ENCODE measurements around the gene ARHGEF16. TPM values are rescaled to one million over a fixed set of nuclear protein-coding genes. Genes with fewer than 3 reads are reported as not detected.

Gene ARHGEF16
- total RNA-seq, 1 experiment from 2014 or later, result 10.1 TPM

DNA sequence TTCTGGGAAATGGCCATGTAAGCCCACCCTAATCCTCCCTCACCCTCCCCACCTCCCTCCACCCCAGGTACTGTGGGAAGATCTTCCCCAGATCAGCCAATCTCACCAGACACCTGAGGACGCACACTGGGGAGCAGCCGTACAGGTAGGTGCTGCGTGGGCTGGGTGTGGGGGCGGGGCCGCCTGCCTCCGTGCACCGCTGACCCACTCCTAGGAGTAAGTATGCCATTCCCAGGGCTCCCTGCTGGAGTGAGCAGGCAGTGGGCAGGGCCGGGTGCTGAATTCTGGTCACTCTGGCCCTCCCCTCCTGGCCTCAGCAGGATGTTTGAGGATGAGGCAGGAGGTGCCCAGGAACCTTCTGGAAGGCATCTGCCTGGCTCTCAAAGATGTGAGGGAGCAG lies 35.9 kb upstream of the ARHGEF16 start:
- no peak overlapping the region for H3K27ac ChIP-seq (ENCODE audit: low read length)
- POLR2A ChIA-PET, result no interaction called here
- in situ Hi-C loops (cut with HindIII; ENCODE audit: low pct_unique_long_range_greater_than_20kb, low sequenced_read_pairs), result no loop called here
- DNase-seq (ENCODE audit: low read depth, low spot score) (no peak), ATAC-seq (no peak)
- no peaks in the 10 kb centered on the region for H3K36me3 ChIP-seq (ENCODE audit: control insufficient read depth, insufficient read depth, low read length)
- intact Hi-C loops (cut with micrococcal nuclease; ENCODE audit: unreplicated experiment), result no loop called here
- CTCF ChIA-PET, result no interaction called here
- TF ChIP-seq POLR2AphosphoS5 (IDR thresholded peaks at IDR 0.05; ENCODE audit: low read depth, low read length) (no peak), TCF7L2 (IDR thresholded peaks at IDR 0.05; ENCODE audit: low read depth, low read length) (no peak), SIN3A (IDR thresholded peaks at IDR 0.05; ENCODE audit: borderline replicate concordance, insufficient read depth, low read depth, low read length) (no peak), CTCF (IDR thresholded peaks at IDR 0.05) (no peak)
- TF ChIP-seq, protein P1, sequence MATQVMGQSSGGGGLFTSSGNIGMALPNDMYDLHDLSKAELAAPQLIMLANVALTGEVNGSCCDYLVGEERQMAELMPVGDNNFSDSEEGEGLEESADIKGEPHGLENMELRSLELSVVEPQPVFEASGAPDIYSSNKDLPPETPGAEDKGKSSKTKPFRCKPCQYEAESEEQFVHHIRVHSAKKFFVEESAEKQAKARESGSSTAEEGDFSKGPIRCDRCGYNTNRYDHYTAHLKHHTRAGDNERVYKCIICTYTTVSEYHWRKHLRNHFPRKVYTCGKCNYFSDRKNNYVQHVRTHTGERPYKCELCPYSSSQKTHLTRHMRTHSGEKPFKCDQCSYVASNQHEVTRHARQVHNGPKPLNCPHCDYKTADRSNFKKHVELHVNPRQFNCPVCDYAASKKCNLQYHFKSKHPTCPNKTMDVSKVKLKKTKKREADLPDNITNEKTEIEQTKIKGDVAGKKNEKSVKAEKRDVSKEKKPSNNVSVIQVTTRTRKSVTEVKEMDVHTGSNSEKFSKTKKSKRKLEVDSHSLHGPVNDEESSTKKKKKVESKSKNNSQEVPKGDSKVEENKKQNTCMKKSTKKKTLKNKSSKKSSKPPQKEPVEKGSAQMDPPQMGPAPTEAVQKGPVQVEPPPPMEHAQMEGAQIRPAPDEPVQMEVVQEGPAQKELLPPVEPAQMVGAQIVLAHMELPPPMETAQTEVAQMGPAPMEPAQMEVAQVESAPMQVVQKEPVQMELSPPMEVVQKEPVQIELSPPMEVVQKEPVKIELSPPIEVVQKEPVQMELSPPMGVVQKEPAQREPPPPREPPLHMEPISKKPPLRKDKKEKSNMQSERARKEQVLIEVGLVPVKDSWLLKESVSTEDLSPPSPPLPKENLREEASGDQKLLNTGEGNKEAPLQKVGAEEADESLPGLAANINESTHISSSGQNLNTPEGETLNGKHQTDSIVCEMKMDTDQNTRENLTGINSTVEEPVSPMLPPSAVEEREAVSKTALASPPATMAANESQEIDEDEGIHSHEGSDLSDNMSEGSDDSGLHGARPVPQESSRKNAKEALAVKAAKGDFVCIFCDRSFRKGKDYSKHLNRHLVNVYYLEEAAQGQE (IDR thresholded peaks at IDR 0.05; ENCODE audit: insufficient read depth in 1 of 2, low read depth in 2 of 2, low read length in 1 of 2), result no peak
- no peaks in the 10 kb centered on the region for H3K4me1 ChIP-seq (ENCODE audit: control insufficient read depth, insufficient read depth, low read length)
- H3K9me3 ChIP-seq (ENCODE audit: control insufficient read depth, insufficient read depth, low read depth, low read length), result no peaks in the 10 kb centered on the region
- no peaks in the 10 kb centered on the region for H3K27me3 ChIP-seq (ENCODE audit: control insufficient read depth, insufficient read depth, low read length)
- H3K4me3 ChIP-seq (ENCODE audit: low read depth in 2 of 2, low read length in 2 of 2), result no peak overlapping the region
- no TSS peak for BruUV-seq (replicated peaks)

GRCh38 chr1:3419415-3420204 lies 34.9 kb upstream of the ARHGEF16 start:
- BruUV-seq (replicated peaks), result no TSS peak
- ATAC-seq (no peak), DNase-seq (ENCODE audit: low read depth, low spot score) (no peak)
- Histone ChIP-seq H3K4me1 (ENCODE audit: control insufficient read depth, insufficient read depth, low read length) (no peaks in the 10 kb centered on the region), H3K36me3 (ENCODE audit: control insufficient read depth, insufficient read depth, low read length) (no peaks in the 10 kb centered on the region), H3K9me3 (ENCODE audit: control insufficient read depth, insufficient read depth, low read depth, low read length) (no peaks in the 10 kb centered on the region), H3K27me3 (ENCODE audit: control insufficient read depth, insufficient read depth, low read length) (no peaks in the 10 kb centered on the region), H3K4me3 (ENCODE audit: low read depth in 2 of 2, low read length in 2 of 2) (no peak overlapping the region), H3K27ac (ENCODE audit: low read length) (no peak overlapping the region)
- in situ Hi-C loops (cut with HindIII; ENCODE audit: low pct_unique_long_range_greater_than_20kb, low sequenced_read_pairs) (no loop called here), intact Hi-C loops (cut with micrococcal nuclease; ENCODE audit: unreplicated experiment) (loop anchor here (5.0 kb wide), 2 partner anchors 352 to 407 kb away; partner anchors contain the start of gene PRDM16)
- CTCF ChIA-PET, result interaction anchor here (0.6 to 0.7 kb wide), 2 partner anchors 179 to 514 kb away, joined by 3 read pairs; no protein-coding TSS in a partner anchor
- POLR2A ChIA-PET, result no interaction called here
- TF ChIP-seq POLR2AphosphoS5 (IDR thresholded peaks at IDR 0.05; ENCODE audit: low read depth, low read length) (no peak), TCF7L2 (IDR thresholded peaks at IDR 0.05; ENCODE audit: low read depth, low read length) (no peak), SIN3A (IDR thresholded peaks at IDR 0.05; ENCODE audit: borderline replicate concordance, insufficient read depth, low read depth, low read length) (no peak), CTCF (IDR thresholded peaks at IDR 0.05) (no peak)
- TF ChIP-seq, protein P1 (IDR thresholded peaks at IDR 0.05; ENCODE audit: insufficient read depth in 1 of 2, low read depth in 2 of 2, low read length in 1 of 2), result no peak
